Spleen (tissue), 7 donors: ENCODE results near the gene MALSU1.

ENCODE experiments used
- CTCF ChIP-seq, 11 experiments: fragments of 200-600 bp in 7 of 11; fragments of 450-650 bp in 4 of 11; sonication (generic) in 4 of 11; IDR thresholded peaks in 8 of 11; conservative IDR thresholded peaks in 3 of 11; 1 replicate in 7 of 11; 2 replicates in 4 of 11; pipeline versions ENCODE4 v1.4.0 to v1.8.0; 2016 to 2021; ENCODE audit warnings: antibody characterized with exemption in 11 of 11, inconsistent platforms in 4 of 11, mild to moderate bottlenecking in 1 of 11
- POLR2AphosphoS5 ChIP-seq, 3 donors: sonication (generic); formaldehyde crosslinking; IDR thresholded peaks; one replicate each; pipeline ENCODE4 v1.5.1; 2017; ENCODE audit warnings: antibody characterized with exemption in 3 of 3
- donor health status: DM: no; HTN: no; CAD: no; lungs with moderate emphysema.
- donor health status: DM: no; HTN: no; CAD: no.
- donor health status: DM: no; HTN: no; CAD: no.

- TF ChIP-seq CTCF (IDR thresholded peaks at IDR 0.05 in 8 of 11, conservative IDR thresholded peaks at IDR 0.05 in 3 of 11) (no peak), POLR2AphosphoS5 (IDR thresholded peaks at IDR 0.05) (no peak)
Measured at GRCh38 chr7:23331132-23331531, 32.0 kb downstream of the MALSU1 start.
